Measurements from ENCODE around the gene EYA2.

The EYA2 gene

GRCh38 chr20:47099825-47100441 lies 205.3 kb downstream of the EYA2 start:
- DNase-seq (ENCODE audit: insufficient read length, low spot score) (no peak), FAIRE-seq (no peak)
- TF ChIP-seq CTCF (IDR thresholded peaks at IDR 0.05; ENCODE audit: insufficient read depth, missing control alignments), result no peak

GRCh38 chr20:47102629-47103028 lies 208.0 kb downstream of the EYA2 start:
- DNase-seq (ENCODE audit: insufficient read length, low spot score) (no peak), FAIRE-seq (no peak)
- no peak for TF ChIP-seq CTCF (IDR thresholded peaks at IDR 0.05; ENCODE audit: insufficient read depth, missing control alignments)

- no peak for DNase-seq (ENCODE audit: insufficient read length, low spot score)
Observed at GRCh38 chr20:47106786-47107185, 212.1 kb downstream of the EYA2 start.

GRCh38 chr20:47108994-47109393 lies 214.4 kb downstream of the EYA2 start:
- DNase-seq (ENCODE audit: insufficient read length, low spot score) (no peak), FAIRE-seq (no peak)
- no peak for TF ChIP-seq CTCF (IDR thresholded peaks at IDR 0.05; ENCODE audit: insufficient read depth, missing control alignments)

More at GRCh38 chr20:47106786-47107185, 212.1 kb downstream of the EYA2 start:
- no peak for TF ChIP-seq CTCF (IDR thresholded peaks at IDR 0.05; ENCODE audit: insufficient read depth, missing control alignments)
- no peak for FAIRE-seq

GRCh38 chr20:47110819-47111218 lies 216.2 kb downstream of the EYA2 start:
- FAIRE-seq (no peak), DNase-seq (ENCODE audit: insufficient read length, low spot score) (no peak)
- TF ChIP-seq CTCF (IDR thresholded peaks at IDR 0.05; ENCODE audit: insufficient read depth, missing control alignments), result no peak

- TF ChIP-seq CTCF (IDR thresholded peaks at IDR 0.05; ENCODE audit: insufficient read depth, missing control alignments), result no peak
- no peak for DNase-seq (ENCODE audit: insufficient read length, low spot score)
- FAIRE-seq, result no peak
Observed at GRCh38 chr20:47111576-47111975, 216.9 kb downstream of the EYA2 start.

GRCh38 chr20:47113362-47114109 lies 218.9 kb downstream of the EYA2 start:
- no peak for FAIRE-seq
- DNase-seq (ENCODE audit: insufficient read length, low spot score), result no peak
- TF ChIP-seq CTCF (IDR thresholded peaks at IDR 0.05; ENCODE audit: insufficient read depth, missing control alignments), result no peak
